T-cell (primary cell): ENCODE data around the gene THBS2. TPM values are rescaled to one million over a fixed set of nuclear protein-coding genes. Genes with fewer than 3 reads are reported as not detected.

Experiments
- ATAC-seq, 4 experiments: fragments of 200-7000 bp in 3 of 4; fragments of 150-1000 bp in 1 of 4; cut with Tn5 transposase; replicated peaks in 1 of 4; 1 replicate in 3 of 4; 2 replicates in 1 of 4; pipeline ENCODE4 v1.10.0; 2021; ENCODE audit warnings: moderate library complexity in 3 of 4, mild to moderate bottlenecking in 2 of 4, moderate number of reproducible peaks in 1 of 4
- CTCF ChIA-PET, 2 donors: fragments of 300-600 bp; sonication (Branson Sonifier 250); formaldehyde crosslinking; loops; one replicate each; lab custom pipeline; 2022; ENCODE audit warnings: antibody characterized with exemption in 2 of 2; lab: Charles Lee
- POLR2A ChIA-PET, 2 donors: fragments of 300-600 bp; sonication (Branson Sonifier 250); formaldehyde crosslinking; loops; one replicate each; lab custom pipeline; 2022; ENCODE audit warnings: antibody characterized with exemption in 2 of 2; lab: Charles Lee
- DNase-seq, 35 experiments: peaks; one replicate each; pipeline versions ENCODE4 v3.0.0 to v3.0.0-alpha.2; 2013 to 2023
- H3K27ac ChIP-seq: one replicate; pipeline ENCODE4 v1.5.1; 2013; ENCODE audit warnings: low read length
- H3K27me3 ChIP-seq, 2 experiments: replicated peaks in 1 of 2; 1 replicate in 1 of 2; 2 replicates in 1 of 2; pipeline versions ENCODE4 v1.6.1 to v1.7.0; 2013; ENCODE audit warnings: low read length in 1 of 2, mixed read lengths in 1 of 2; ENCODE audit not compliant: control insufficient read depth in 2 of 2, insufficient read depth in 2 of 2; ENCODE audit errors: extremely low read depth in 1 of 2
- H3K36me3 ChIP-seq, 2 donors: 1 replicate in 1 of 2; 2 replicates in 1 of 2; pipeline versions ENCODE4 v1.6.1 to v1.7.0; 2013; ENCODE audit warnings: low read length in 1 of 2; ENCODE audit not compliant: control insufficient read depth in 2 of 2, insufficient read depth in 1 of 2; ENCODE audit errors: extremely low read depth in 1 of 2
- H3K4me1 ChIP-seq, 2 experiments: 1 replicate in 1 of 2; 2 replicates in 1 of 2; pipeline versions ENCODE4 v1.6.1 to v1.7.0; 2013; ENCODE audit warnings: low read length in 2 of 2, mixed read lengths in 1 of 2; ENCODE audit not compliant: insufficient read depth in 2 of 2, control insufficient read depth in 1 of 2; ENCODE audit errors: extremely low read depth in 1 of 2
- H3K4me3 ChIP-seq, 2 donors: 1 replicate in 1 of 2; 2 replicates in 1 of 2; pipeline versions ENCODE4 v1.5.1 to v1.7.0; 2013; ENCODE audit warnings: mild to moderate bottlenecking in 2 of 2, low read length in 1 of 2, moderate library complexity in 1 of 2; ENCODE audit not compliant: control insufficient read depth in 1 of 2; ENCODE audit errors: extremely low read depth in 1 of 2
- H3K9me3 ChIP-seq: 2 replicates; pipeline ENCODE4 v1.7.0; 2013
- H3K27ac Mint-ChIP-seq, 2 donors: one replicate each; pipeline ENCODE4 v1.8.0; 2020 to 2021; ENCODE audit warnings: mild to moderate bottlenecking in 2 of 2, mixed read lengths in 2 of 2
- H3K27me3 Mint-ChIP-seq, 2 donors: one replicate each; pipeline ENCODE4 v1.8.0; 2021 to 2022; ENCODE audit warnings: mixed read lengths in 2 of 2
- H3K36me3 Mint-ChIP-seq: one replicate; pipeline ENCODE4 v1.8.0; 2021; ENCODE audit warnings: mixed read lengths
- H3K4me1 Mint-ChIP-seq, 3 donors: one replicate each; pipeline ENCODE4 v1.8.0; 2020 to 2022; ENCODE audit warnings: mixed read lengths in 3 of 3, mild to moderate bottlenecking in 1 of 3
- H3K4me3 Mint-ChIP-seq, 3 donors: one replicate each; pipeline ENCODE4 v1.8.0; 2020 to 2022; ENCODE audit warnings: mild to moderate bottlenecking in 3 of 3, mixed read lengths in 3 of 3, moderate library complexity in 3 of 3
- H3K9me3 Mint-ChIP-seq, 3 donors: one replicate each; pipeline ENCODE4 v1.8.0; 2020 to 2022; ENCODE audit warnings: mixed read lengths in 3 of 3
- WGBS: methylation state at CpG from one replicate; pipeline ENCODE4 v1.1.5; 2013; ENCODE audit warnings: missing lambda C conversion rate; ENCODE audit not compliant: insufficient coverage; 5-methylcytosine and 5-hydroxymethylcytosine counted together
- total RNA-seq, 35 experiments: library from RNA in 6 of 35; stranded (reverse) in 6 of 35; fragments of 120-200 nt in 1 of 35; gene quantifications; one replicate each; pipeline versions ENCODE4 v1.2.1 to v1.2.4 and lab custom pipeline; 2013 to 2026

Gene THBS2
- total RNA-seq, 5 donors from 2014 or later (not counting 1 experiment from before 2014, with no cell fraction given) = 0.09 to 0.39 (median 0.12) TPM; not detected in 2

GRCh38 chr6:169223006-169223405 is 30.6 kb downstream of the THBS2 start:
- H3K27me3 ChIP-seq = peaks cover 0 to 11% of the 10 kb centered on the region in 2 experiments
- no peaks in the 10 kb centered on the region for H3K4me1 Mint-ChIP-seq
- H3K4me1 ChIP-seq = no peaks in the 10 kb centered on the region
- CTCF ChIA-PET = no interaction called here
- POLR2A ChIA-PET = no interaction called here
- peaks cover 13 to 18% of the 10 kb centered on the region in 2 donors for H3K27me3 Mint-ChIP-seq
- H3K27ac Mint-ChIP-seq = no peak overlapping the region
- ATAC-seq (no peak), DNase-seq (no peak)
- H3K9me3 ChIP-seq = no peaks in the 10 kb centered on the region
- 91% methylated on average over 9 of the region's 9 CpGs for WGBS
- no peaks in the 10 kb centered on the region for H3K36me3 Mint-ChIP-seq
- peaks cover 0 to 8% (median 0%) of the 10 kb centered on the region in 3 donors for H3K9me3 Mint-ChIP-seq
- H3K4me3 ChIP-seq = no peak overlapping the region
- H3K27ac ChIP-seq = no peak overlapping the region
- no peak overlapping the region for H3K4me3 Mint-ChIP-seq
- H3K36me3 ChIP-seq = no peaks in the 10 kb centered on the region

GRCh38 chr6:169222126-169222525 is 31.5 kb downstream of the THBS2 start:
- ChIA-PET POLR2A (no interaction called here), CTCF (no interaction called here)
- peaks cover 13 to 18% of the 10 kb centered on the region in 2 donors for H3K27me3 Mint-ChIP-seq
- no peak overlapping the region for H3K4me3 Mint-ChIP-seq
- H3K4me1 Mint-ChIP-seq = no peaks in the 10 kb centered on the region
- ATAC-seq (no peak), DNase-seq (no peak)
- H3K9me3 ChIP-seq = no peaks in the 10 kb centered on the region
- WGBS = 93% methylated on average over 24 of the region's 24 CpGs
- H3K27ac Mint-ChIP-seq = no peak overlapping the region
- no peaks in the 10 kb centered on the region for H3K36me3 ChIP-seq
- H3K36me3 Mint-ChIP-seq = no peaks in the 10 kb centered on the region
- H3K27ac ChIP-seq = no peak overlapping the region
- peaks cover 0 to 12% (median 0%) of the 10 kb centered on the region in 3 donors for H3K9me3 Mint-ChIP-seq
- H3K4me3 ChIP-seq = no peak overlapping the region
- no peaks in the 10 kb centered on the region for H3K4me1 ChIP-seq
- peaks cover 0 to 11% of the 10 kb centered on the region in 2 experiments for H3K27me3 ChIP-seq

GRCh38 chr6:169221264-169221663 is 32.4 kb downstream of the THBS2 start:
- no peaks in the 10 kb centered on the region for H3K4me1 ChIP-seq
- DNase-seq = no peak
- WGBS = 85% methylated on average over 7 of the region's 7 CpGs
- peaks cover 7 to 12% of the 10 kb centered on the region in 2 donors for H3K27me3 Mint-ChIP-seq
- POLR2A ChIA-PET = no interaction called here
- H3K4me3 Mint-ChIP-seq = no peak overlapping the region
- H3K27ac ChIP-seq = no peak overlapping the region
- no peak overlapping the region for H3K4me3 ChIP-seq
- no peak overlapping the region for H3K27ac Mint-ChIP-seq
- H3K4me1 Mint-ChIP-seq = no peaks in the 10 kb centered on the region
- H3K36me3 Mint-ChIP-seq = no peaks in the 10 kb centered on the region
- CTCF ChIA-PET = no interaction called here
- H3K36me3 ChIP-seq = no peaks in the 10 kb centered on the region
- H3K27me3 ChIP-seq = peaks cover 0 to 11% of the 10 kb centered on the region in 2 experiments
- no peak for ATAC-seq
- H3K9me3 ChIP-seq = no peaks in the 10 kb centered on the region
- peaks cover 0 to 12% (median 0%) of the 10 kb centered on the region in 3 donors for H3K9me3 Mint-ChIP-seq

GRCh38 chr6:169220068-169220964 is 33.3 kb downstream of the THBS2 start:
- ATAC-seq (no peak), DNase-seq (no peak)
- Histone ChIP-seq H3K4me3 (no peak overlapping the region), H3K27ac (no peak overlapping the region), H3K9me3 (no peaks in the 10 kb centered on the region), H3K36me3 (no peaks in the 10 kb centered on the region), H3K27me3 (peaks cover 0 to 10% of the 10 kb centered on the region in 2 experiments), H3K4me1 (no peaks in the 10 kb centered on the region)
- H3K4me1 Mint-ChIP-seq = peaks cover 0 to under 1% (median 0%) of the 10 kb centered on the region in 3 donors
- no peaks in the 10 kb centered on the region for H3K36me3 Mint-ChIP-seq
- peaks cover 0 to 12% (median 0%) of the 10 kb centered on the region in 3 donors for H3K9me3 Mint-ChIP-seq
- H3K4me3 Mint-ChIP-seq = no peak overlapping the region
- H3K27me3 Mint-ChIP-seq = peaks cover 7 to 8% of the 10 kb centered on the region in 2 donors
- CTCF ChIA-PET = no interaction called here
- no peak overlapping the region for H3K27ac Mint-ChIP-seq
- 86% methylated on average over 8 of the region's 15 CpGs for WGBS
- POLR2A ChIA-PET = no interaction called here

GRCh38 chr6:169217972-169218371 is 35.7 kb downstream of the THBS2 start:
- Mint-ChIP-seq H3K27me3 (no peaks in the 10 kb centered on the region), H3K9me3 (peaks cover 0 to 12% (median 0%) of the 10 kb centered on the region in 3 donors), H3K36me3 (no peaks in the 10 kb centered on the region), H3K4me3 (no peak overlapping the region), H3K4me1 (peaks cover 0 to 7% (median 5%) of the 10 kb centered on the region in 3 donors), H3K27ac (no peak overlapping the region)
- Histone ChIP-seq H3K27me3 (no peaks in the 10 kb centered on the region), H3K36me3 (no peaks in the 10 kb centered on the region), H3K9me3 (no peaks in the 10 kb centered on the region), H3K4me1 (peaks cover 0 to 8% of the 10 kb centered on the region in 2 experiments), H3K27ac (no peak overlapping the region), H3K4me3 (no peak overlapping the region)
- ATAC-seq (no peak), DNase-seq (no peak)
- POLR2A ChIA-PET = no interaction called here
- WGBS = 100% methylated on average over 1 of the region's 1 CpG
- CTCF ChIA-PET = no interaction called here

- H3K27me3 Mint-ChIP-seq = no peaks in the 10 kb centered on the region
- no peak overlapping the region for H3K4me3 ChIP-seq
- H3K4me3 Mint-ChIP-seq = no peak overlapping the region
- no peak overlapping the region for H3K27ac Mint-ChIP-seq
- no peaks in the 10 kb centered on the region for H3K36me3 Mint-ChIP-seq
- peaks cover 0 to 15% (median 2%) of the 10 kb centered on the region in 3 donors for H3K9me3 Mint-ChIP-seq
- WGBS = 97% methylated on average over 12 of the region's 14 CpGs
- ChIA-PET POLR2A (no interaction called here), CTCF (no interaction called here)
- H3K4me1 Mint-ChIP-seq = peaks cover 6 to 16% (median 12%) of the 10 kb centered on the region in 3 donors
- H3K27me3 ChIP-seq = no peaks in the 10 kb centered on the region
- H3K4me1 ChIP-seq = peaks cover 5 to 8% of the 10 kb centered on the region in 2 experiments
- no peaks in the 10 kb centered on the region for H3K9me3 ChIP-seq
- no peak for DNase-seq
- no peak overlapping the region for H3K27ac ChIP-seq
- H3K36me3 ChIP-seq = no peaks in the 10 kb centered on the region
- no peak for ATAC-seq
These were observed 36.8 kb downstream of the THBS2 start for GRCh38 chr6:169216830-169217229.
